ENCODE data around the gene SCGB1A1.

- TF ChIP-seq CTCF (IDR thresholded peaks at IDR 0.05; ENCODE audit: insufficient read depth, low read length, poor library complexity, severe bottlenecking) (no peak), EZH2phosphoT487 (conservative IDR thresholded peaks at IDR 0.05; ENCODE audit: low read length) (no peak)
Measured at GRCh38 chr11:62433141-62433903, 14.5 kb downstream of the SCGB1A1 start.
